Measurements from ENCODE around the gene MARCO. TPM values are rescaled to one million over a fixed set of nuclear protein-coding genes. Genes with fewer than 3 reads are reported as not detected.

The MARCO gene
- total RNA-seq, 1 experiment from 2014 or later: 0.54 TPM

- H3K9ac ChIP-seq (ENCODE audit: low read length): no peak overlapping the region
- intact Hi-C loops (cut with micrococcal nuclease): no loop called here
- H3K4me2 ChIP-seq (ENCODE audit: low read length): no peak overlapping the region
- ChIA-PET RAD21 (ENCODE audit: low non-redundant PET in 1 of 2, low total read pairs in 2 of 2, uncharacterized antibody in 2 of 2, unreplicated experiment in 2 of 2) (no interaction called here), POLR2A (no interaction called here), CTCF (no interaction called here)
- H3K36me3 ChIP-seq (ENCODE audit: control insufficient read depth in 1 of 2, insufficient read depth in 2 of 2, low read length in 2 of 2): no peaks in the 10 kb centered on the region
- H3K27ac ChIP-seq (ENCODE audit: low read depth, low read length): no peak overlapping the region
- no peak overlapping the region for H2AFZ ChIP-seq (ENCODE audit: low read depth, low read length, poor library complexity, severe bottlenecking)
- TF ChIP-seq REST (IDR thresholded peaks at IDR 0.05; ENCODE audit: low read depth) (no peak), ZNF274 (IDR thresholded peaks at IDR 0.05; ENCODE audit: low read depth, low read length) (no peak), JUND (IDR thresholded peaks at IDR 0.05) (no peak), ATF3 (IDR thresholded peaks at IDR 0.05) (no peak), TCF7L2 (IDR thresholded peaks at IDR 0.05; ENCODE audit: borderline replicate concordance, extremely low read depth, insufficient read depth, insufficient read length) (no peak), SRF (IDR thresholded peaks at IDR 0.05; ENCODE audit: low read depth) (no peak), SIN3A (IDR thresholded peaks at IDR 0.05; ENCODE audit: low read depth) (no peak), EZH2 (IDR thresholded peaks at IDR 0.05) (no peak), CBX3 (IDR thresholded peaks at IDR 0.05; ENCODE audit: low read depth) (no peak), YY1 (IDR thresholded peaks at IDR 0.05; ENCODE audit: extremely low read depth, insufficient replicate concordance, low read depth, low read length) (no peak), POLR2AphosphoS5 (IDR thresholded peaks at IDR 0.05; ENCODE audit: low read depth, low read length) (no peak), MAX (IDR thresholded peaks at IDR 0.05) (no peak), EZH2phosphoT487 (IDR thresholded peaks at IDR 0.05; ENCODE audit: borderline replicate concordance) (no peak), EGR1 (IDR thresholded peaks at IDR 0.05; ENCODE audit: low read depth) (no peak), ELF1 (IDR thresholded peaks at IDR 0.05; ENCODE audit: borderline replicate concordance, low read depth) (no peak), ZFX (IDR thresholded peaks at IDR 0.05) (no peak), POLR2A (IDR thresholded peaks at IDR 0.05; ENCODE audit: borderline replicate concordance, extremely low read depth, insufficient read depth, insufficient read length) (no peak), FOSL1 (IDR thresholded peaks at IDR 0.05; ENCODE audit: low read depth) (no peak)
- TF ChIP-seq, protein P1, sequence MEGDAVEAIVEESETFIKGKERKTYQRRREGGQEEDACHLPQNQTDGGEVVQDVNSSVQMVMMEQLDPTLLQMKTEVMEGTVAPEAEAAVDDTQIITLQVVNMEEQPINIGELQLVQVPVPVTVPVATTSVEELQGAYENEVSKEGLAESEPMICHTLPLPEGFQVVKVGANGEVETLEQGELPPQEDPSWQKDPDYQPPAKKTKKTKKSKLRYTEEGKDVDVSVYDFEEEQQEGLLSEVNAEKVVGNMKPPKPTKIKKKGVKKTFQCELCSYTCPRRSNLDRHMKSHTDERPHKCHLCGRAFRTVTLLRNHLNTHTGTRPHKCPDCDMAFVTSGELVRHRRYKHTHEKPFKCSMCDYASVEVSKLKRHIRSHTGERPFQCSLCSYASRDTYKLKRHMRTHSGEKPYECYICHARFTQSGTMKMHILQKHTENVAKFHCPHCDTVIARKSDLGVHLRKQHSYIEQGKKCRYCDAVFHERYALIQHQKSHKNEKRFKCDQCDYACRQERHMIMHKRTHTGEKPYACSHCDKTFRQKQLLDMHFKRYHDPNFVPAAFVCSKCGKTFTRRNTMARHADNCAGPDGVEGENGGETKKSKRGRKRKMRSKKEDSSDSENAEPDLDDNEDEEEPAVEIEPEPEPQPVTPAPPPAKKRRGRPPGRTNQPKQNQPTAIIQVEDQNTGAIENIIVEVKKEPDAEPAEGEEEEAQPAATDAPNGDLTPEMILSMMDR (IDR thresholded peaks at IDR 0.05 in 2 of 3, conservative IDR thresholded peaks at IDR 0.05 in 1 of 3; ENCODE audit: borderline replicate concordance in 1 of 3, insufficient read depth in 1 of 3, low read depth in 2 of 3, low read length in 2 of 3): no peak
- H3K9me3 ChIP-seq (ENCODE audit: control insufficient read depth in 1 of 2, insufficient read depth in 1 of 2, low read depth in 1 of 2, low read length in 2 of 2): no peaks in the 10 kb centered on the region
- H3K4me1 ChIP-seq (ENCODE audit: control insufficient read depth in 1 of 2, insufficient read depth in 2 of 2, low read length in 2 of 2): no peaks in the 10 kb centered on the region
- no peak overlapping the region for H3K4me3 ChIP-seq (replicated peaks in 1 of 2; ENCODE audit: low read depth in 1 of 2, low read length in 2 of 2)
- no TSS peak for BruUV-seq (replicated peaks)
- H3K79me2 ChIP-seq (ENCODE audit: insufficient read depth, low read length): no peaks in the 10 kb centered on the region
- ATAC-seq: no peak
- no peaks in the 10 kb centered on the region for H3K9me2 ChIP-seq (ENCODE audit: insufficient read depth)
- DNase-seq (ENCODE audit: low read depth, low spot score): no peak
- no peaks in the 10 kb centered on the region for H4K20me1 ChIP-seq (ENCODE audit: insufficient read depth)
- peaks cover 16% of the 10 kb centered on the region for H3K27me3 ChIP-seq (ENCODE audit: insufficient read depth, low read length)
These were observed 51.4 kb downstream of the MARCO start for GRCh38 chr2:118993392-118993752.

Data from HCT116 (cell line).